Activated effector memory CD4-positive, alpha-beta T cell treated with anti-CD3 and anti-CD28 coated beads, Interleukin-2, amount 50 U/mL, for 16 hours (primary cell): ENCODE results near the gene CADM2.

Source experiments
- DNase-seq: peaks from one replicate; pipeline ENCODE4 v3.0.0-alpha.2; 2020

Gene CADM2

DNA sequence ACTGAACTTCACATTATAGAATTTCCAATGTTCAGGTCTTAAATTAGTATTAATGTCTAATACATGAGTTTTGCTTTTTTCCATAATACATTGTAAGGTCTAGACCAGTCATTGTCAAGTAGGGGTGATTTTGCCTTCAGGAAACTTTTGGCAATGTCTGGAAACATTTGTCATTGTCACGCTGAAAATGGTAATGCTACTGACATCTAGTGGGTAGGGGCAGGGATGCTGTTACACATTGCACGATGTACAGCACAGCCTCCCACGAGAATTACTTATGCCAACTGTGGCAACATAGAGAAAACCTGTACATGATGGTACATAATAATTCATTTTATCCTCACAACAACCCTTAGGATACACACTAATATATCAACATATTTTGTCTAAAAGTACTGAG lies 384.1 kb downstream of the CADM2 start:
- no peak for DNase-seq

DNA sequence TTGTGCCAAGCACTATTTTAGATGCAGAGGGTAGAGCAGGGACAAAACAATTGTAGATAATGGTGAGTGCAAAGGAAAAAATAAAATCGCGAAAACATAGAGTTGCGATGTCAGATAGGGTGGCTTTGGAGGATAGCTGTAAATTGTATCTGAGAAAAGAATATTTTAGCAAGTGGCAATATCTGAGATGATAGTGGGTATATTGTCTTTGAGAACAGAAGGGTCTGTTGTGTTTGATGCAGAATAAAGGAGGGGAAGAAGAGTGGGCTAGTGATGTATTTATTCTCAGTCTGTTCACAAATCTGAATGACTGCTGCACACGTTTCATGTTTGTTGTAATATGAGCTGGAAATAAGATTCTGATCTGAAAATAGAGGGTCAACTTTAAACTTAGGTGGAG lies 396.8 kb downstream of the CADM2 start:
- no peak for DNase-seq

- no peak for DNase-seq
Observed at GRCh38 chr3:85360742-85361387, 402.1 kb downstream of the CADM2 start.

GRCh38 chr3:85364296-85364909 lies 405.6 kb downstream of the CADM2 start:
- no peak for DNase-seq

- DNase-seq = no peak
Observed at GRCh38 chr3:85370341-85370740, 411.6 kb downstream of the CADM2 start.

GRCh38 chr3:85376131-85376530 lies 417.3 kb downstream of the CADM2 start:
- no peak for DNase-seq

- no peak for DNase-seq
Observed at GRCh38 chr3:85377115-85377514, 418.3 kb downstream of the CADM2 start.

GRCh38 chr3:85384372-85384771 lies 425.6 kb downstream of the CADM2 start:
- no peak for DNase-seq

GRCh38 chr3:85387913-85388505 lies 429.2 kb downstream of the CADM2 start:
- no peak for DNase-seq

DNA sequence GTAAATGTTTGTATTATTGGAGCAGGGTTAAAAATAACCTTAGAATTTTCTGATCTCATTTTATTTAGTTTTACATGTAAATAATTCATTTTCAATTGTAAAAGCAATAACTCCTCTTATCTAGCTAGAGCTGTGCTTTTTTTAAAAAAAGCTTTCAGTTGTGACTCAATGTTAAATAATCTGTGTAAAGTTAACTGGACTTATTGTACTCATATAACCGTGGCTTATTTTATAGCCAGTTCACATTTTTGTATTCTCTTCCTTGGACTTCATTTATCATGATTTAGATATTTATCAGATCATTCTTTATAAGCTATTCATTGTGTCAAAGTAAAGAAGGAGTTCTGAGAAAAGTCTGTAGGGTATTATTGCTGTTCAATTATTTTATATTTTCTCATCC lies 435.6 kb downstream of the CADM2 start:
- no peak for DNase-seq

DNA sequence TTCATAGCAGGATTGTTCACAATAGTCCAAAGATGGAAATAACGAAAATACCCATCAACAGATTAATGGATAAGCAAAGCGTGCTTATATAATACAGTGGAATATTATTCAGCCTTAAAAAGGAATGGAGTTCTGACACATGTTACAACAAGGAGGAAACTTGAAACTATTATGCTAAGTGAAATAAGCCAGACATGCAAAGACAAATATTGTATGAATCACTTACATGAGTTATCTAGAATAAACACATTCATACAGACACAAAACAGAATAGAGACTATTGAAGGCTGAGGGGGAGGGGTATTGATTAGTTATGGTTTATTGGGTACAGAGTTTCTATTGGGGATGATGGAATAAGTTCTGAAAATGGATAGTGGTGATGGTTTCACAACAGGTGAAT lies 438.6 kb downstream of the CADM2 start:
- DNase-seq = no peak

DNA sequence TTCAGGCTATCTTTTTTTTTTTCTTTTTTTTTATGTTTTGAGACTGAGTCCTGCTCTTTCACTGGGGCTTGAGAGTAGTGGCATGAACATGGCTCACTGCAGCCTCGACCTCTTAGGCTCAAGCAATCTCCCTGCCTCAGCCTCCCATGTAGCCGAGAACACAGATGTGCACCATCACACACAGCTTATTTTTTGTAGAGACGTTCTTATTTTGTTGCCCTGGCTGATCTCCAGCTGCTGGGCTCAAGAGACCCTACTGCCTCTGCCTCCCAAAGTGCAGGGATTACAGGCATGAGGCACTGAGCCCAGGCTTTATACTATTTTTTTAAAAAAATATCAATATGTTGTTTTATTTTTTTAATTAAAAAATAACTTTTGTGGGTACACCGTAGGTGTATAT lies 467.3 kb downstream of the CADM2 start:
- DNase-seq = no peak

DNA sequence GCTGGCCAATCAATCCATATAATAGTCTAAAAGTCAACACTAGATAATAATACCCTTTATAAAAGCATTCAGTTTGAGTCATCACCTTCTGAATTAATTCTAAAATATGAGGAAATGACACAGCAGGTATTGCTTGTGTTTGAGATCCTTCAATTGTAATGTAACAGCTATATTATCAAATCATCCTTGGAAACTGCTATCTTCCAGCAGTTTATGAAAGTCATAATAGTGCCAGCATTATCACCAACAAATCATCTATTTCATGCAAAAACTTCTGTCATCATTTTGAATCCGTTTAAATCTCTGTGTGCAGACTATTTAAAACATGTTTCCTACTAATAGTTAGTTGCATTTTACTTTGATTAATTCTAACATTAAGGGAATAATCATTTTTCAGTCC lies 468.7 kb downstream of the CADM2 start:
- no peak for DNase-seq

- no peak for DNase-seq
Observed at GRCh38 chr3:85432081-85432480, 473.3 kb downstream of the CADM2 start.

- no peak for DNase-seq
Observed at GRCh38 chr3:85433319-85433718, 474.5 kb downstream of the CADM2 start.

DNA sequence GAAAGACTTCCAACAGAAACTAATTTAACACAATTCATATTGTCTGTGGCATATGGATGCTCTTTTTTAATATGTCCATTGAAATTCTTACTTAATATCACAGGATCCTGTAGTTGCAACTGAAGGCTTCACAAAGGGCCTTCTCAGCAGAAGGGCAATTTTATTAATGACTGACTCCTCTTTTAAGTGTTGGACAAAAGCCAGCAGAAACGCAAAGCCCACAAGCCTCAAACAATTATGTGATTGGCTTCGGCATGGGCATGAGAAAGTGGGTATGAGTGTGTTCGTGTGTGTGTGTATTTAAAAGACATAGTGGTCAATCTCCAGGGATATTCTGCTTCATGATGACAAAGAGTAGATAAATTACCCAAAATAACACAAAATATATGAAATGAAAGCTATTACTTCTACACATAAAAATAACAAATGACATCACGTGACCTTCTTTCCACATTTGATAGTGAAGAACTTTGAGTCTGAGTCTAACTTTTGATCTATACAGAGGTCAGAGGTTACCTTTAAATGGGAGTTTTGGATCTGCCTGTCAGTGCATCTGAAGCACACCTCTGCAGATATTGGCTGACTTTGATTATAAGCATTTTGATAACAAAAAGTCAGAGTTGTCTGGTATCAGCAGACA lies 496.9 kb downstream of the CADM2 start:
- DNase-seq = no peak

GRCh38 chr3:85474241-85474640 lies 515.5 kb downstream of the CADM2 start:
- no peak for DNase-seq

- no peak for DNase-seq
Observed at GRCh38 chr3:85475346-85475745, 516.6 kb downstream of the CADM2 start.

GRCh38 chr3:85476891-85477495 lies 518.2 kb downstream of the CADM2 start:
- no peak for DNase-seq

DNA sequence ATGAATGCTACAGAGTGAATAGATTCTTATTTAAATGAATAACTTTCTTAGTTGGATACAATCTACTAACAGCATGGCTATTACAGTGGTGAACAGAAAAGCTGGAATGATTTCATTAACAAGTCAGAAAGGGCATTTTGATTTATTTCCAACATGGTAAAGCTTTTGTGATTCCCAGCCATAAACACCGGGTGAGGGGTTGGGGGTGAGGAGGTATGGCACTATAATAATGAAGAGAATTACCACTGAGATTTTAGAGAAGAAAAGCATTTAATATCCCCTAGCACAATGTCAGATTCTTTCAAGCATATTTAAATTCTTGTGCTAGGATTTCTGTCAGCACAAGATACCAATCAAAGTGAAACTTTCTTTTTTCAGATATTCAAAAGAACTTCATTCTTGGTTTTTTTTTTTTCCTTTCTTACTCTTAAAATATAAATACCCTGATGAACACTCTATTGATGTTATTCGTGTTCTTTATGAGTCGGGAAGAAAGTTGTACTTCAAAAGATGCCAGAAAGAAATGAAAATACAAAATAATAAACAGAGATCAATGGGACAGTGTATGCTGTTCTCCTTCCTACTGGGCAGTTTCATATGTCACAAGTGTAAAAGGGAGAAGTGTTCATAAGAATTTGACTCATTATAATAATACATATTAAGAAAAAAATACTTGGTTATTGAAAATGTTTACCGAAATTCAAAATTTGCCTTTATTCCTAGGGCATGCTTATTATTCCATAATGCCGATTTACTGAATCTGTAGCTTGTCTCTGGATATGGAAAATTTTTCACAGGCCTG lies 522.8 kb downstream of the CADM2 start:
- DNase-seq = no peak

GRCh38 chr3:85482213-85482490 lies 523.4 kb downstream of the CADM2 start:
- DNase-seq = no peak

DNA sequence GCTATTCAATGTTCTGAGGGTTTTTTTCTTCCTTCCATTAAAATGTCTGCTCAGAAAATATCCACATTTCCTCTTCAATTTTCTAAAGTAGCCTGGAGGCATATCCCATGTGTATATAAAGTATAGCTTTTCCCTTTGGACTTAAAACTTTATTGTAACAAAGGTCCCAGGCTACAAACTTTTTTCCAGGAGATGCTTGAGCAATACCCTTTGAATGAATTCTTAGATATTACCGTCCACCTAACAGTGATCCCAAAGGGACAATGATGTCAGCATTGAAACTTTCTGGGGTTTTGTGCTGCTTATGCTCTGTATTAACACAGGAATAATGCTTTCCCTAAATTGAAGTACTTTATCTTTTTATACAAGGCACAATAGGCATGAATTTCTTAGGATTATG lies 525.2 kb downstream of the CADM2 start:
- no peak for DNase-seq

DNA sequence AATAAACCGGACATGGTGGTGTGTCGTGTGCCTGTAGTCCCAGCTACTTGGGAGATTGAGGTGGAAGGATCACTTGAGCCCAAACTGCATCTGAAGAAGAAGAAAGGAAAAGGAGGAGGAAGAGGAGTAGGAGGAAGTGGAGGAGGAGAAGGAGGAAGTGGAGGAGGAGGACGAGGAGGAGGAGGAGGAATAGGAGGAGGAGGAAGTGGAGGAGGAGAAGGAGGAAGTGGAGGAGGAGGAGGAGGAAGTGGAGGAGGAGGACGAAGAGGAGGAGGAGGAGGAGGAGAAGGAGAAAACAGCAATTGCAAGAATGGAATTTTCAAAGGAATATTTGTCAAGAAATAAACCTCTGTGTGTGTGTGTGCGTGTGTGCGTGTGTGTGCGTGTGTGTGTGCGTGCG lies 528.6 kb downstream of the CADM2 start:
- DNase-seq = no peak
